Measurements from ENCODE around the gene MELK. TPM values are rescaled to one million over a fixed set of nuclear protein-coding genes. Genes with fewer than 3 reads are reported as not detected.
A peak's percentile ranks its signal among the peaks of the same experiment; 100 is the strongest.

Gene MELK
- total and polyA plus RNA-seq, 4 experiments from 2014 or later: 0.16 to 0.38 (median 0.19) TPM; not detected in 1

DNA sequence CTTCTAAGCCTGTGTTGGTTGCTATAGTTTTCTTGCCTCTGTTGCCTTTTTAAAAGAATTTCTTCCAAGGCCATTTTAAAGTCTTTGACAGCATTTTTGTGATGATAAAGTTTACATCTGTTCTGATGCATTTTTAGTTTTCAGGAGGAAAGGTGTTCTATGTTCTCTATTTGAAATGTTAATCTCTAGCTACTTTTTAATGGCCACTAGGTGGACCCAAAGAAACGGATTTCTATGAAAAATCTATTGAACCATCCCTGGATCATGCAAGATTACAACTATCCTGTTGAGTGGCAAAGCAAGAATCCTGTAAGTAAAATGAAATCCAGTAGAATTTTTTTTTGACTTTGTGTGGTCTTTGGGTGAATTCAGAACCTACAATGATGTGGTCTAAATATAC is 60.2 kb downstream of the MELK start:
- no peaks in the 10 kb centered on the region for H3K27me3 ChIP-seq (ENCODE audit: insufficient read depth, low read length)
- no peak overlapping the region for H3K4me3 ChIP-seq (ENCODE audit: low read length in 2 of 2)
- H3K4me1 ChIP-seq (ENCODE audit: insufficient read depth, low read length): no peaks in the 10 kb centered on the region
- Mint-ChIP-seq H3K27ac (no peak overlapping the region), H3K4me1 (no peaks in the 10 kb centered on the region), H3K36me3 (no peaks in the 10 kb centered on the region), H3K27me3 (no peaks in the 10 kb centered on the region), H3K4me3 (no peak overlapping the region), H3K9me3 (no peaks in the 10 kb centered on the region)
- ChIA-PET POLR2A (ENCODE audit: partially characterized antibody) (interaction anchor here (0.7 kb wide), 1 partner anchor 1966 kb away, joined by 3 read pairs; no protein-coding TSS in a partner anchor), CTCF (ENCODE audit: partially characterized antibody) (interaction anchor here (1.1 to 5.3 kb wide), 4 partner anchors 13 to 226 kb away, joined by 3 to 54 read pairs (median 4); no protein-coding TSS in a partner anchor)
- H3K36me3 ChIP-seq (ENCODE audit: insufficient read depth, low read length): no peaks in the 10 kb centered on the region
- intact Hi-C loops (cut with micrococcal nuclease): loop anchor here (1.0 kb wide), 1 partner anchor 96 kb away; no protein-coding TSS in a partner anchor
- no peak overlapping the region for H3K27ac ChIP-seq (ENCODE audit: low read depth, low read length)
- DNase-seq: peak in 1 of 5 donors; percentile 6
- H3K9me3 ChIP-seq (ENCODE audit: control insufficient read depth in 1 of 2, low read length in 2 of 2): no peaks in the 10 kb centered on the region

DNA sequence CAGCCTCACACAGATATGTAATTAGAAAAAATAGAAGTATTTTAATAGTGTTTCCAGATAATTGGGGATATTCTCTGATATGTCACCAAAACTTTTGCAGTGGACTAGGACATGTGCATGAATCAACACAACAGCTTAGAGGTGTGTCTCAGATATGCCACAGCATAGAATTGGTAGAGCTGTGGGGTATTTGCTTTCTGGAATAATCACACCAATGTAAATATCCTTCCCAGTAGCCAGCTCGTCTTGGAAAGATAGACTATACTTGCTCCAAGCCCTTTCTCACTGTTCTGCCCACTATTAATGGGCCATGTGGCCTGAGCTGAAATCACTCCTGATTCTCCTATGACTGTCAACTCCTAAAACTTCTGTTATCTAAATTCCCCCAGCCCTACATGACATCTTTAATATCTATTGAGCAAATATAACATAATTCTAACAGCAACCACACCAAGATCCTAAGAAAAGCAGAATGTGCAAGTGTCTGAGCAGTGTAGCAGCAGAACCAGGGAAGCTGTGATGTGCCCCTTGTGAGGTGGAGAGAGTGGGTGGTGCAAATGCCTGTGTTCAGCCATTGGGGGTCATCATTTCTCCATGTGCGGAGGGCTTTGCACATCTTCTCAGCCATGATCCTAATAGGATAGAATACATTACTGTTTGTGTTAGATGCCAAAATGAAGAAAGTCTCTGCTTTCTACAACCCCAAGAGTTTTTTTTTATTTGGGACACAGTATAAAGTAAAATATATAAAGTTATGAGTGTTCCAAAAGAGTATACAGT is 65.0 kb downstream of the MELK start:
- no peaks in the 10 kb centered on the region for H3K36me3 ChIP-seq (ENCODE audit: insufficient read depth, low read length)
- POLR2A ChIA-PET (ENCODE audit: partially characterized antibody): no interaction called here
- intact Hi-C loops (cut with micrococcal nuclease): no loop called here

DNA sequence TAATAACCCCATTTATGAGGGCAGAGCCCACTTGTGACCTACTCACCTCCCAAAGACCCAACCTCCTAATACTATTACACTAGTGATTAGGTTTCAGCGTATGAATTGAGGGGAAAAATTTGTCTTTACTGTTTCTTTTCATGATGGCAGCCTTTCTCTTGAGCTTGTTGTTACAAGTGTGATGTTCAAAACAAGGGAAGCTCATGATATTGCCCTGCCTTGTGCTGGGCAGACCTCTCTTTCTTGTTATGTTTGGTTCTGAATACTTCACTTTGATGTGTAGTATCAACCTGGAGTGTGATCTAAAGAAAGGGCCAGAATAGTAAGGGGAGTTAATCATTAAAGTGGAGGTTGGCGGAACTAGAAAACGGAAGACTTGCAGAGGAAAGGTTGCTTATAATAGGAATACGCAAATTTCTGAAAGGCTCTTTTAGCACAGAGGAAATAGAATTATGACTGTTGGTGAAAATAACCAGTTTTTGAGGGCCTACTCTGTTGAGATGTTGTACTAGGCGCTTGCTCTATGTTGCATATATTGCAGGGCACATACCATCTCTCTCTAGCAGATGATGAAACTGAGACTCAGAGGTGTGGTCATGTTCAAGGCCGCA is 68.2 kb downstream of the MELK start:
- CTCF ChIA-PET (ENCODE audit: partially characterized antibody): interaction anchor here (1.4 kb wide), 1 partner anchor 17 kb away, joined by 4 read pairs; no protein-coding TSS in a partner anchor
- no peaks in the 10 kb centered on the region for H3K4me1 ChIP-seq (ENCODE audit: insufficient read depth, low read length)
- H3K27ac ChIP-seq (ENCODE audit: low read depth, low read length): no peak overlapping the region

More for the DNA sequence above, 65.0 kb downstream of the MELK start:
- Mint-ChIP-seq H3K4me1 (peaks cover 0 to 3% (median 1%) of the 10 kb centered on the region in 4 donors), H3K27me3 (no peaks in the 10 kb centered on the region), H3K4me3 (no peak overlapping the region), H3K9me3 (no peaks in the 10 kb centered on the region), H3K36me3 (no peaks in the 10 kb centered on the region), H3K27ac (no peak overlapping the region)
- H3K4me1 ChIP-seq (ENCODE audit: insufficient read depth, low read length): no peaks in the 10 kb centered on the region
- DNase-seq: no peak
- H3K9me3 ChIP-seq (ENCODE audit: control insufficient read depth in 1 of 2, low read length in 2 of 2): no peaks in the 10 kb centered on the region
- H3K4me3 ChIP-seq (ENCODE audit: low read length in 2 of 2): no peak overlapping the region
- no peaks in the 10 kb centered on the region for H3K27me3 ChIP-seq (ENCODE audit: insufficient read depth, low read length)
- CTCF ChIA-PET (ENCODE audit: partially characterized antibody): interaction anchor here (1.0 kb wide), 1 partner anchor 91 kb away, joined by 4 read pairs; no protein-coding TSS in a partner anchor
- no peak overlapping the region for H3K27ac ChIP-seq (ENCODE audit: low read depth, low read length)

DNA sequence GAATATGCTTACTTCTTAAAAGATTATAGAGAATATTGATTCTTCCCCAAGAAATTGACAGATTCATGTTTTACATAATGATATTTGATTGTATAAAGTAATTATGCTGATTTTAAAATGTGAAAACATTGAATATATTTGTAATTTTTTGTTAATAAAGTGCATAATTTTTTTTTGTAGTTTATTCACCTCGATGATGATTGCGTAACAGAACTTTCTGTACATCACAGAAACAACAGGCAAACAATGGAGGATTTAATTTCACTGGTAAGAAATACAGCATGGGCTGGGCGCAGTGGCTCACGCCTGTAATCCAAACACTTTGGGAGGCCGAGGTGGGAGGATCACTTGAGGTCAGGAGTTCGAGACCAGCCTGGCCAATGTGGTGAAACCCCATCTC is 70.1 kb downstream of the MELK start:
- Histone ChIP-seq H3K4me3 (ENCODE audit: low read length in 2 of 2) (no peak overlapping the region), H3K27ac (ENCODE audit: low read depth, low read length) (no peak overlapping the region), H3K27me3 (ENCODE audit: insufficient read depth, low read length) (no peaks in the 10 kb centered on the region), H3K9me3 (ENCODE audit: control insufficient read depth in 1 of 2, low read length in 2 of 2) (no peaks in the 10 kb centered on the region), H3K4me1 (ENCODE audit: insufficient read depth, low read length) (no peaks in the 10 kb centered on the region), H3K36me3 (ENCODE audit: insufficient read depth, low read length) (no peaks in the 10 kb centered on the region)
- no peaks in the 10 kb centered on the region for H3K27me3 Mint-ChIP-seq
- CTCF ChIA-PET (ENCODE audit: partially characterized antibody): no interaction called here
- intact Hi-C loops (cut with micrococcal nuclease): no loop called here
- no peak overlapping the region for H3K27ac Mint-ChIP-seq
- H3K4me3 Mint-ChIP-seq: no peak overlapping the region
- peaks cover 0 to 3% (median 1%) of the 10 kb centered on the region in 4 donors for H3K4me1 Mint-ChIP-seq
- POLR2A ChIA-PET (ENCODE audit: partially characterized antibody): no interaction called here
- DNase-seq: no peak
- no peaks in the 10 kb centered on the region for H3K36me3 Mint-ChIP-seq
- no peaks in the 10 kb centered on the region for H3K9me3 Mint-ChIP-seq

More for the DNA sequence above, 68.2 kb downstream of the MELK start:
- H3K27ac Mint-ChIP-seq: no peak overlapping the region
- no peaks in the 10 kb centered on the region for H3K27me3 Mint-ChIP-seq
- H3K9me3 Mint-ChIP-seq: no peaks in the 10 kb centered on the region
- no peaks in the 10 kb centered on the region for H3K36me3 Mint-ChIP-seq
- H3K4me1 Mint-ChIP-seq: peaks cover 0 to 3% (median 1%) of the 10 kb centered on the region in 4 donors
- peak overlapping the region in 1 of 8 donors; percentile 41 for H3K4me3 Mint-ChIP-seq
- DNase-seq: no peak
- no peak overlapping the region for H3K4me3 ChIP-seq (ENCODE audit: low read length in 2 of 2)
- H3K27me3 ChIP-seq (ENCODE audit: insufficient read depth, low read length): no peaks in the 10 kb centered on the region
- POLR2A ChIA-PET (ENCODE audit: partially characterized antibody): no interaction called here
- no peaks in the 10 kb centered on the region for H3K9me3 ChIP-seq (ENCODE audit: control insufficient read depth in 1 of 2, low read length in 2 of 2)
- H3K36me3 ChIP-seq (ENCODE audit: insufficient read depth, low read length): no peaks in the 10 kb centered on the region
- intact Hi-C loops (cut with micrococcal nuclease): no loop called here

DNA sequence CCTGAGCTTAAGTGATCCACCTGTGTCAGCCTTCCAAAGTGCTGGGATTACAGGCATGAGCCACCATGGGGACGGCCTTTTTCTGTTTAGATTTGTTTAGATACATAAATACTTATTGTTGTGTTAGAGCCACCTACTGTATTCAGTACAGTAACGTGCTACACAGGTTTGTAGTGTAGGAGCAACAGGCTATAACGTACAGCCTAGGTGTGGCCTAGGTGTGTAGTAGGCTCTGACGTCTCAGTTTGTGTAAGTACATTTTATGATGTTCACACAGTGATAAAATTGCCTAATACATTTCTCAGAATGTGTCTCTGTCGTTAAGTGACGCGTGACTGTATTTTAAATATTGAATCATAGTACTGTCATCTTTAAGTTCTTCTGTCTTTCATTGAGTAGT is 84.1 kb downstream of the MELK start:
- Histone ChIP-seq H3K36me3 (ENCODE audit: insufficient read depth, low read length) (no peaks in the 10 kb centered on the region), H3K9me3 (ENCODE audit: control insufficient read depth in 1 of 2, low read length in 2 of 2) (no peaks in the 10 kb centered on the region), H3K27me3 (ENCODE audit: insufficient read depth, low read length) (no peaks in the 10 kb centered on the region), H3K4me1 (ENCODE audit: insufficient read depth, low read length) (no peaks in the 10 kb centered on the region), H3K27ac (ENCODE audit: low read depth, low read length) (no peak overlapping the region), H3K4me3 (ENCODE audit: low read length in 2 of 2) (no peak overlapping the region)
- POLR2A ChIA-PET (ENCODE audit: partially characterized antibody): no interaction called here
- no peaks in the 10 kb centered on the region for H3K27me3 Mint-ChIP-seq
- CTCF ChIA-PET (ENCODE audit: partially characterized antibody): no interaction called here
- no peak for DNase-seq
- H3K36me3 Mint-ChIP-seq: peaks cover 0 to 4% of the 10 kb centered on the region in 2 donors
- no peaks in the 10 kb centered on the region for H3K4me1 Mint-ChIP-seq
- H3K4me3 Mint-ChIP-seq: no peak overlapping the region
- peaks cover 0 to 13% (median under 1%) of the 10 kb centered on the region in 8 donors for H3K9me3 Mint-ChIP-seq
- intact Hi-C loops (cut with micrococcal nuclease): no loop called here
- H3K27ac Mint-ChIP-seq: no peak overlapping the region

DNA sequence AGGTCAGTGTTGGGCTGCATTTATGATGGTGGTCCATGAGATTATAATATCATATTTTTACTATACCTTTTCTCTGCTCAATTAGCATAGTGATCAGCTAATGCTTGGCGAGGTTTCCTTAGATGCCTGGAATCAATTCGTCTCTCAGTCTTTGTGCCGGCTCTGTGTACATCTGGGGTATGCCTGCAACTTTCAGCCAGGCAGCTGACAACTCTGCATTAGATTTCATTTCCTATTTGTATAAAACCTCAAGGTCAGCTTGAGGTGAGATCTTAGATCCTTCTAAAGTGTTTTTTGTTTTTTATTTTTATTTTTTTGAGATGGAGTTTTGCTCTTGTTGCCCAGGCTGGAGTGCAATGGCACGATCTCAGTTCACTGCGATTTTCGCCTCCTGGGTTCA is 86.8 kb downstream of the MELK start:
- no peaks in the 10 kb centered on the region for H3K27me3 Mint-ChIP-seq
- no peaks in the 10 kb centered on the region for H3K4me1 Mint-ChIP-seq
- ChIA-PET POLR2A (ENCODE audit: partially characterized antibody) (interaction anchor here (1.0 kb wide), 1 partner anchor 11 kb away, joined by 3 read pairs; no protein-coding TSS in a partner anchor), CTCF (ENCODE audit: partially characterized antibody) (no interaction called here)
- H3K27ac Mint-ChIP-seq: no peak overlapping the region
- intact Hi-C loops (cut with micrococcal nuclease): no loop called here
- no peak overlapping the region for H3K4me3 ChIP-seq (ENCODE audit: low read length in 2 of 2)
- peak overlapping the region in 1 of 8 donors; percentile 41 for H3K4me3 Mint-ChIP-seq
- no peak for DNase-seq
- no peak overlapping the region for H3K27ac ChIP-seq (ENCODE audit: low read depth, low read length)
- H3K9me3 ChIP-seq (ENCODE audit: control insufficient read depth in 1 of 2, low read length in 2 of 2): no peaks in the 10 kb centered on the region
- no peaks in the 10 kb centered on the region for H3K36me3 ChIP-seq (ENCODE audit: insufficient read depth, low read length)
- no peaks in the 10 kb centered on the region for H3K27me3 ChIP-seq (ENCODE audit: insufficient read depth, low read length)
- peaks cover 0 to 4% of the 10 kb centered on the region in 2 donors for H3K36me3 Mint-ChIP-seq
- H3K9me3 Mint-ChIP-seq: peaks cover 0 to 13% (median 2%) of the 10 kb centered on the region in 8 donors
- no peaks in the 10 kb centered on the region for H3K4me1 ChIP-seq (ENCODE audit: insufficient read depth, low read length)

DNA sequence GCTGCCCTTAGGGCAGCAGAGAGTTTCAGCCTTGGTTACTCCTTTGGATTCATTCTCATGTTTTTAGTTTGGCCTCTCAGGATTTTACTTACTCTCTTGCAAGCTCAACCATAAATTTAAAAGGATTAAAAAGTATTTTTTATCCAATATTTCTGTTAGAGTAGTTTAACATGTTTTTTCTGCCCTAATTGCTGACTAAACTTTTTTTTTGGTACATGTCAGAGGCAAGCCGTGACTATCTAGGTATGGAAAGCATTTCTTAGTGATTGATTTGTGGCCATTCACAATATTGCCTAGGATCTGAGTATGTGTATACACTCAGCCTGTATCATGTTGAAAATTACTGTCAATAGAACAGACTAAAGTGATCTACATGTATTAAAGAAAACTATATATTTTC is 92.1 kb downstream of the MELK start:
- Histone ChIP-seq H3K4me1 (ENCODE audit: insufficient read depth, low read length) (peaks cover 18% of the 10 kb centered on the region), H3K9me3 (ENCODE audit: control insufficient read depth in 1 of 2, low read length in 2 of 2) (no peaks in the 10 kb centered on the region), H3K4me3 (ENCODE audit: low read length in 2 of 2) (no peak overlapping the region), H3K36me3 (ENCODE audit: insufficient read depth, low read length) (no peaks in the 10 kb centered on the region), H3K27me3 (ENCODE audit: insufficient read depth, low read length) (no peaks in the 10 kb centered on the region), H3K27ac (ENCODE audit: low read depth, low read length) (no peak overlapping the region)
- Mint-ChIP-seq H3K27ac (no peak overlapping the region), H3K36me3 (no peaks in the 10 kb centered on the region), H3K4me1 (peaks cover 8 to 11% (median 9%) of the 10 kb centered on the region in 4 donors), H3K27me3 (no peaks in the 10 kb centered on the region), H3K9me3 (peaks cover 0 to 2% (median 0%) of the 10 kb centered on the region in 8 donors), H3K4me3 (no peak overlapping the region)
- ChIA-PET POLR2A (ENCODE audit: partially characterized antibody) (no interaction called here), CTCF (ENCODE audit: partially characterized antibody) (no interaction called here)
- intact Hi-C loops (cut with micrococcal nuclease): no loop called here
- no peak for DNase-seq

All from CD4-positive, alpha-beta memory T cell (primary cell).